ENCODE results near the gene NOXO1. TPM values are rescaled to one million over a fixed set of nuclear protein-coding genes. Genes with fewer than 3 reads are reported as not detected.

NOXO1 gene
- total and polyA plus RNA-seq, 2 donors (not counting 3 experiments of a cell fraction or from before 2014, with no cell fraction given): 0.37 to 0.60 TPM

- peaks cover 18% of the 10 kb centered on the region for H3K4me1 ChIP-seq (ENCODE audit: control insufficient read depth, extremely low read depth, insufficient read depth, low read length)
- CTCF ChIA-PET: interaction anchor here (1.6 to 2.2 kb wide), 2 partner anchors 18 to 155 kb away, joined by 6 to 9 read pairs; no protein-coding TSS in a partner anchor
- H3K27ac ChIP-seq (ENCODE audit: insufficient read depth, low read depth, low read length): no peak overlapping the region
- H3K9ac ChIP-seq (replicated peaks; ENCODE audit: extremely low read depth, insufficient read depth, low read length): no peak overlapping the region
- no peak overlapping the region for H3K4me3 ChIP-seq (replicated peaks in 1 of 3; ENCODE audit: insufficient read depth in 1 of 3, low read depth in 1 of 3, low read length in 3 of 3)
- intact Hi-C loops (cut with micrococcal nuclease): no loop called here
- peak overlapping the region; percentile 67 for H3K4me2 ChIP-seq (ENCODE audit: insufficient read depth, low read length)
- H4K20me1 ChIP-seq (replicated peaks; ENCODE audit: control insufficient read depth, extremely low read depth, insufficient read depth, low read length): no peaks in the 10 kb centered on the region
- no peak for FAIRE-seq
- TF ChIP-seq FOS (IDR thresholded peaks at IDR 0.05; ENCODE audit: borderline replicate concordance, insufficient read depth, low read length) (no peak), EZH2 (IDR thresholded peaks at IDR 0.05; ENCODE audit: borderline replicate concordance, low read depth, low read length, severe bottlenecking) (no peak), MAX (IDR thresholded peaks at IDR 0.05; ENCODE audit: insufficient read depth, insufficient read length) (no peak), POLR2A (IDR thresholded peaks at IDR 0.05; ENCODE audit: low read depth, low read length) (no peak), CTCF (IDR thresholded peaks at IDR 0.05; ENCODE audit: extremely low read depth in 1 of 2, insufficient read depth in 1 of 2, low read depth in 1 of 2, low read length in 2 of 2) (no peak), POLR2AphosphoS5 (IDR thresholded peaks at IDR 0.05; ENCODE audit: insufficient read depth, low read depth, low read length) (no peak), MYC (IDR thresholded peaks at IDR 0.05; ENCODE audit: low read depth, low read length) (no peak), GATA2 (IDR thresholded peaks at IDR 0.05; ENCODE audit: insufficient read depth, insufficient read length, low read depth, low read length) (no peak), JUN (IDR thresholded peaks at IDR 0.05; ENCODE audit: borderline replicate concordance, insufficient read depth, insufficient read length, low read depth) (no peak)
- no peaks in the 10 kb centered on the region for H3K9me3 ChIP-seq (replicated peaks; ENCODE audit: control insufficient read depth, insufficient read depth, low read length)
- dilution Hi-C loops (cut with MboI; ENCODE audit: extremely low pct_ligation_motif_present, low sequenced_read_pairs): no loop called here
- peaks cover 0 to 7% of the 10 kb centered on the region in 2 experiments for H3K36me3 ChIP-seq (ENCODE audit: control insufficient read depth in 2 of 2, extremely low read depth in 1 of 2, insufficient read depth in 2 of 2, low read length in 2 of 2)
- DNase-seq (ENCODE audit: low read depth, low spot score): no peak
- BruUV-seq (replicated peaks): no TSS peak
- POLR2A ChIA-PET: no interaction called here
- H3K27me3 ChIP-seq (ENCODE audit: control insufficient read depth in 2 of 2, insufficient read depth in 2 of 2, low read length in 2 of 2): peaks cover 36 to 38% of the 10 kb centered on the region in 2 experiments
- H3K79me2 ChIP-seq (ENCODE audit: control insufficient read depth, insufficient read depth, low read length): peaks cover 5% of the 10 kb centered on the region
- H2AFZ ChIP-seq (ENCODE audit: low read depth, low read length): no peak overlapping the region
- H3K9me1 ChIP-seq (replicated peaks; ENCODE audit: control insufficient read depth, extremely low read depth, insufficient read depth, low read length): no peaks in the 10 kb centered on the region
These were observed 4.3 kb upstream of the NOXO1 start for GRCh38 chr16:1985466-1986150.

All from endothelial cell of umbilical vein (primary cell).